Activated naive CD8-positive, alpha-beta T cell treated with anti-CD3 and anti-CD28 coated beads for 36 hours (primary cell): ENCODE measurements around the gene PPP1R13B. TPM values are rescaled to one million over a fixed set of nuclear protein-coding genes. Genes with fewer than 3 reads are reported as not detected.
A peak's percentile ranks its signal among the peaks of the same experiment; 100 is the strongest.

Experiments used
- DNase-seq: peaks from one replicate; pipeline ENCODE4 v3.0.0; 2021
- H3K27ac Mint-ChIP-seq: one replicate; pipeline ENCODE4 v1.8.0; 2022; ENCODE audit warnings: mild to moderate bottlenecking, moderate library complexity, mixed read lengths
- H3K27me3 Mint-ChIP-seq: one replicate; pipeline ENCODE4 v1.8.0; 2022; ENCODE audit warnings: mild to moderate bottlenecking, mixed read lengths
- H3K36me3 Mint-ChIP-seq: one replicate; pipeline ENCODE4 v1.8.0; 2021; ENCODE audit warnings: mild to moderate bottlenecking, mixed read lengths
- H3K4me1 Mint-ChIP-seq: one replicate; pipeline ENCODE4 v1.8.0; 2021; ENCODE audit warnings: mixed read lengths
- H3K4me3 Mint-ChIP-seq: one replicate; pipeline ENCODE4 v1.8.0; 2022; ENCODE audit warnings: mild to moderate bottlenecking, moderate library complexity, mixed read lengths
- H3K9me3 Mint-ChIP-seq: one replicate; pipeline ENCODE4 v1.8.0; 2022; ENCODE audit warnings: mixed read lengths
- total RNA-seq, 2 experiments: library from RNA; stranded (reverse); gene quantifications; one replicate each; pipeline ENCODE4 v1.2.3, GENCODE V29; 2021

PPP1R13B gene
- total RNA-seq, 2 experiments from 2014 or later: 8.5 to 9.8 TPM

DNA sequence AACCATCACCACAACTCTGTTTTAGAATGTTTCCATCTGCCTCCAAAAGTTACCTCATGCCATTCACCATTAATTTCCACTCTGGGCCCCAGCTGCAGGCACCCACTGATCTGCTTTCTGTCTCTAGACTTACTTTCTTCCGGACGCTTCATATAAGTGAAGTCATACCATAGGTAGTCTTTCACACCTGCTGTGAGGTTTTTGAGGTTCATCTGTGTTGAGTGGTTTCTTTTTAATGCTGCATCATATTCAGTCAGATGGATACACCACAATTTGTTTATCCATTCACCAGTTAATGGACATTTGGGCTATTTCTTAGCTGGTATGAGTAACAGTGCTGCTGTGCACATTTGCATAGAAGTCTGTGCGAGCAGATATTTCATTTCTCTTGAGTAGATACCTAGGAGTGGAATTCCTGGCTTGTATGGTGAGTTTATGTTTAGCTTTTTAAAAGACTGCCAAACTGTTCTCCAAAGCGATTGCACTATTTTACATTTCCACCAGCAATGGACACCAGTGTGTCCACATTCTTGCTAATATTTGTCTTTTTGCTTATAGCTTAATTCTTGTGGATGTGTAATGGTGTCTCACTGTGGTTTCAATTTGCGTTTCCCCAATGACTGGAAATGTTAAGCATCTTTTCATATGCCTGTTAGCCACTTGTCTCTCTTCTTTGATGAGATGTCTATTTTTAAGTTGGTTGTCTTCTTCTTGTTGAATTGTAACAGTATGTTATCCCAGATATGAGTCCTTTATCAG is 83.5 kb downstream of the PPP1R13B start:
- Mint-ChIP-seq H3K4me3 (no peak overlapping the region), H3K4me1 (peaks cover 9% of the 10 kb centered on the region), H3K9me3 (no peaks in the 10 kb centered on the region), H3K27me3 (no peaks in the 10 kb centered on the region), H3K36me3 (no peaks in the 10 kb centered on the region), H3K27ac (no peak overlapping the region)
- no peak for DNase-seq

DNA sequence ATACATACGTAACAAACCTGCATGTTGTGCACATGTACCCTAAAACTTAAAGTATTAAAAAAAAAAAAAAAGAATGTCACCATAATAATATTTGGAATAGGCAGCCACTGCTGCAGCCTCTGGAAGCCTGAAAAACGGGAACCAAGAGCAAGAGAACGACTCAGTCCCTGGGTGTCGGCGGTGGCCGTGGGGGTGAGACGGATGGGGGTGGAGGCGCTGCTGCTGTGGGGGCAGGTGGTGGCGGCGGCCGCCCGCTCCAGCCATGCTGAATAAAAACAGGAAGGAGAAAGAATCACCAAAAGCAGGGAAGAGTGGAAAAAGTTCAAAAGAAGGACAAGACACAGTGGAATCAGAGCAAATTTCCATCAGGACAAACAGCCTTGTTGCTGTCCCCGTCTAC is 84.8 kb downstream of the PPP1R13B start:
- Mint-ChIP-seq H3K36me3 (no peaks in the 10 kb centered on the region), H3K27ac (no peak overlapping the region), H3K9me3 (no peaks in the 10 kb centered on the region), H3K27me3 (no peaks in the 10 kb centered on the region), H3K4me1 (peaks cover 9% of the 10 kb centered on the region), H3K4me3 (no peak overlapping the region)
- no peak for DNase-seq

DNA sequence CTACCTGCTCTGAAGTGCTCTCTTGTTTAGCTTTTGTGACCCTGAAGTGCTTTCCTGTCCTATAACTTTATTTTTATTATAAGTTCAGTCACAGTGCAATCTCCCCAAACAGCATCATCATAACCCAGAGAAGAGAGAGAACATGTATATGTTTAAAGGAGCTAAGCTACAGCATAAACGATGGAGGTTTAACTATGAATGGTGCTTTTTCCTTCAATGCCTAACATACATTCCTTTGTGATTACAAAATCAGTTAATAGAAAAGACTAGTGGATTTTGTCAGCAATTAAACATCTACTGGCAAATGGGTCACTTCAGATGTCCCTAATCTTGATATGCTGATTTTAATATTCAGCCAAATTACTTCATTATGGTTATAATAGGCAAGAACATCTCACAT is 85.3 kb downstream of the PPP1R13B start:
- no peaks in the 10 kb centered on the region for H3K27me3 Mint-ChIP-seq
- H3K4me3 Mint-ChIP-seq: no peak overlapping the region
- no peaks in the 10 kb centered on the region for H3K36me3 Mint-ChIP-seq
- DNase-seq: no peak
- H3K9me3 Mint-ChIP-seq: no peaks in the 10 kb centered on the region
- peaks cover 9% of the 10 kb centered on the region for H3K4me1 Mint-ChIP-seq
- no peak overlapping the region for H3K27ac Mint-ChIP-seq

DNA sequence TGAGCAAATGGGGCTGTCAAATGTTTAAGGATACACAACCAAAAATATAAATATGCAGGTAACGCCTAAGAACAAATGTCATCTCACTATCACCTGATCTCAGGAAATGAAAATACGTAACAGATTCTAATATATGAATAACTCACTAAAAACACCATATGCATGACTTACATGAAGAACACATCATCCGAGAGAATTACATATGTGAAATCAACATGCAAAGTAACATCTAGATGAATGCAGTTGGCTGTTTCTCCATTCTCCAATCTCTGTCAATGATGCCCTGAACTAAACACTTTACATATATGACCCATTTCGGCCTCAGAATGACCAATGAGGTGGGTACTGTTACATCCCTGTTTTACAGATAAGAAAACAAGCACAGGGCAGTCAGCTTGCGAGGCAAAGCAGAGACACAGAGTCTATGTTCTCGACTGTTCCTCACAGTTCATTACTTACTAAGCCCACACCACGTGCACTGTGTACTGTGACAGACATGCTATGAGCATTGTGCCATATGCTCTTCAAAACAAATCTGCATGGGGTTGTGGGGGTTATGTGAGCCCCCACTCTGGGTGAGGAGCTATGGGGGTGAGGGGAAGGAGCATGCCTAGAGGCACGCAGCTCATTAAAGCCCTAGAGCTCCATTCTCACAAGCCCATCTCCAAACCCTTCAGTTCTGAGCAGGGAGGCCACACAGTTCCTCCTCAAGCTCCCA is 89.2 kb downstream of the PPP1R13B start:
- no peak overlapping the region for H3K4me3 Mint-ChIP-seq
- no peak overlapping the region for H3K27ac Mint-ChIP-seq
- no peak for DNase-seq

DNA sequence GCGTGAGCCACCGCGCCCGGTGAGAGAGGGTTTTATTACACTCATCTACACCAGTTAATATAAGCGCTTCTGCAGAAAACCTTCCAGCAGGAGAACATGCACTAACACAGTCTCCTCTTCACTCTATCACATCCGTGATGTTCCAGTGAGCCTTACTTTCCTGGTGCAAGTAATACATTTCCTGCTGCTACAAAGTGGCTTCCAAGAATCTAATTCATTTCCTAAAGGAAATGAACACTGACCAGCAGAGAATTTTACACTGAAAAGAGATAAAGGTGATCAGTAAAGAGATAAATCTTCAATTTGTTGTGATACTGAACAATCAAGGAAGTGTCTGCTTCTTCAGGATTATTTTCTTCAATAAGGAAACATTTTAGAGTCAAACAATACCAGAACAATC is 92.3 kb downstream of the PPP1R13B start:
- Mint-ChIP-seq H3K36me3 (no peaks in the 10 kb centered on the region), H3K27me3 (no peaks in the 10 kb centered on the region), H3K27ac (no peak overlapping the region), H3K9me3 (no peaks in the 10 kb centered on the region), H3K4me1 (no peaks in the 10 kb centered on the region), H3K4me3 (no peak overlapping the region)
- DNase-seq: no peak

More for the DNA sequence above, 89.2 kb downstream of the PPP1R13B start:
- no peaks in the 10 kb centered on the region for H3K9me3 Mint-ChIP-seq
- H3K4me1 Mint-ChIP-seq: no peaks in the 10 kb centered on the region
- H3K27me3 Mint-ChIP-seq: no peaks in the 10 kb centered on the region
- no peaks in the 10 kb centered on the region for H3K36me3 Mint-ChIP-seq

DNA sequence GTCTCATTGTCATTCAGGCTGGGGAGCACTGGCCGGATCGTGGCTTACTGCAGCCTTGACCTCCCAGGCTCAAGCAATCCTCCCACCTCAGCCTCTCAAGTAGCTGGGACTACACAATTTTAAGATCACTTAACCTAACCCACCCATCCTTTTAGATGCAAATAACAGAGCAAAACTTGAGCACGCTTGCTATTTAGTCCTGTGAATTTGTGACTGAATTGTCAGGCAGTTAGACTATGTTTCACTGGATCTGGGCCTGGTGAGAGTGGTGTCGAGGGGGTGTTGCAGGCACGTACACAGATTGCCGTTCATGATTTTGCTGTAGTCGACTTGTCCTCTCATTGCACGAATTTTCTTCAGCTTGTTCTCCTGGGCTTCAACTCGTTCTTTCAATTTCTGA is 93.6 kb downstream of the PPP1R13B start:
- no peaks in the 10 kb centered on the region for H3K27me3 Mint-ChIP-seq
- no peak overlapping the region for H3K27ac Mint-ChIP-seq
- peaks cover 4% of the 10 kb centered on the region for H3K36me3 Mint-ChIP-seq
- H3K4me3 Mint-ChIP-seq: no peak overlapping the region
- no peaks in the 10 kb centered on the region for H3K9me3 Mint-ChIP-seq
- H3K4me1 Mint-ChIP-seq: peaks cover 4% of the 10 kb centered on the region
- DNase-seq: no peak

DNA sequence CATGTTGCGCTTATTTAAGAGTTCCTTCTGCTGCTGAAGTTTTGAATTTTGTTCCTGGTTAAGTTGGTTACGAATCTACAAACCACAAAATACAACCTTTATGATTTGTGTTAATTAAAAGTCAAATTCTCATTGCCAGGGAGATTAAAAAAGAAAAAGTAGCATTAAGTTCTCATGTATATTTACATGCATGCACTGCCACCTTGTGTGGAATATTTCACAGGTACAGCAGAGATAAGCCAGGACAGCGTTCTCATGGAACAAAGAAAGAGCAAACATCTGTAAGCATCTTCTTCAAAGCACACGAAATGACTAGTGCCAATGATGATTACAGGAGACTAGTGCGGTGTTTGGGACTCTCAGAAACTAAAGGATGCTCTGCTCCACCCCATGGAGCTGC is 97.5 kb downstream of the PPP1R13B start:
- H3K27ac Mint-ChIP-seq: no peak overlapping the region
- no peak for DNase-seq
- no peaks in the 10 kb centered on the region for H3K9me3 Mint-ChIP-seq
- H3K27me3 Mint-ChIP-seq: no peaks in the 10 kb centered on the region
- H3K4me1 Mint-ChIP-seq: peaks cover 14% of the 10 kb centered on the region
- no peak overlapping the region for H3K4me3 Mint-ChIP-seq
- H3K36me3 Mint-ChIP-seq: peaks cover 5% of the 10 kb centered on the region

DNA sequence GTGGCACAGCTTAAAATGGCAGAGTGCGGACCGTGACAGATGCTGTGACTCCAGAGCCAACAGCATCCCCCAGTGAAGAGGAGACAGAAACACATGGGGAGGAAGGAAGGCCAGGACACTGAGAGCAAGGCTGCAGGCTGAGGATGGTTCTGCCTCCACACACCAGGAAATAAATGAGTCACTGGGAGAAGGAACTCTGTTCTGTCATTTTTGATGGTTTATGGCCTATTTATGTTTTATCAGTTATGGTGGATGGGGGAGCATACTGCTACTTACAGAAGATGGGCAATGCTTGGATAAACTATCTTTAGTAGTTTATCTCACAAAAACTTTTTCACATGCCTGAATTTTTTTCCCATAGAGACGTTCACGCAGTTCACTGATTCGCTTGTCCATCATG is 97.9 kb downstream of the PPP1R13B start:
- H3K9me3 Mint-ChIP-seq: no peaks in the 10 kb centered on the region
- peak overlapping the region; percentile 65 for H3K27ac Mint-ChIP-seq
- peaks cover 14% of the 10 kb centered on the region for H3K4me1 Mint-ChIP-seq
- peak overlapping the region; percentile 1 for H3K4me3 Mint-ChIP-seq
- no peak for DNase-seq
- H3K36me3 Mint-ChIP-seq: peaks cover 5% of the 10 kb centered on the region
- H3K27me3 Mint-ChIP-seq: no peaks in the 10 kb centered on the region

DNA sequence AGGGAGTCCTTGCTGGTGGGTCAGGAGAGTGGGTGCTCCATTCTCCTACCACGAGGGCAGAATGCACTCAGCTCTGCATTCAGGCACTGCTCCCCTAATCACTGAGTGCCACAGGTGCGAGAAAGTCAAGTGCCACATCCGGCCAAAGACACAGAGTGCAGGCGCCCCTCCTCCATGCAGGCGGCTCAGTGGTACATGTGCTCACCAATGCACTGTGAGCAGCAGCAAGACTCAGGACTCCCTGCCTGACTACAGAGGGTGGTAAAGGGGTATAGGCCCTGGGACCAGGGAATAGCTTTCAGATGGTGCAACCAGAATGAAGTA is 98.9 kb downstream of the PPP1R13B start:
- peak overlapping the region; percentile 56 for H3K4me3 Mint-ChIP-seq
- no peaks in the 10 kb centered on the region for H3K27me3 Mint-ChIP-seq
- DNase-seq: peak; percentile 68
- peaks cover 14% of the 10 kb centered on the region for H3K4me1 Mint-ChIP-seq
- H3K27ac Mint-ChIP-seq: peak overlapping the region; percentile 78
- H3K36me3 Mint-ChIP-seq: peaks cover 5% of the 10 kb centered on the region
- H3K9me3 Mint-ChIP-seq: no peaks in the 10 kb centered on the region

DNA sequence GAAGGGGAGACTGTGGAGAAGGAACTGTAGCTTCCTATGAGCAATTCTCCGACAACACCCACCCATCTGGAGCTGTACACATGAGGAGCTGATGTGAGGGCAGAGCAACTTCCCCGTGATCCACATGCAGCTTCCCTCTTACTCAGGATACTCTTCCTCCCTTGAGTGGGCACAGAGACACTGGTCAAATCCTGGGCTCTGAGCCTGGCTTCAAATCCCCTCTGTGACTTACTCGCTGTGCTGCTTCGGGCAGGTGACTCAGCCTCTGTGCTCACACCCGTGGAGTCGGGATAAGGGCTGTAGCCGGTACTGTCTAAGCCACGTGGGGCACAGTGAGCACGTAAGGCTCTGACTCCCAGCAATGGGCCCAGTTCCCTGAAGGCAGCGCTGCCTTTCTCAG is 100.7 kb downstream of the PPP1R13B start:
- H3K27ac Mint-ChIP-seq: no peak overlapping the region
- H3K36me3 Mint-ChIP-seq: peaks cover 5% of the 10 kb centered on the region
- no peak for DNase-seq
- no peaks in the 10 kb centered on the region for H3K9me3 Mint-ChIP-seq
- no peak overlapping the region for H3K4me3 Mint-ChIP-seq
- no peaks in the 10 kb centered on the region for H3K27me3 Mint-ChIP-seq
- H3K4me1 Mint-ChIP-seq: peaks cover 14% of the 10 kb centered on the region

DNA sequence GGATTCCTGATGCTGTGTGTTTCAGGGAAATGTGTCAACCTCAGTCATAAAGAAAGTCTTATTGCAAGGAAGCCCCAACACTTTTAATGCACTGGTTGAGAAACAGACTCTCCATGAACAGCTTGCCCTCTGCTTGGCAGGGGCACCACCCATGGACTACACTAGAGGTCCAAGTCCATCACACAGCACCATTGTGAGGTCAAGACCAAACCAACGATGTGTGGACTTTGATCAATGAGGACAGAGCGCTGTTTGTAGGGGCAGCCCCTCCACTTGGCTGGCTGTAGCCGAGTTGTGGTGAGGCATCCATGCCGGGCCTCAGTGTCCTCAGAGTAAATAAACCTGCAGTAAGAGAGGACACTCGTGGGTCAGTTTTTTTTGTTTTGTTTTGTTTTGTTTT is 102.0 kb downstream of the PPP1R13B start:
- Mint-ChIP-seq H3K9me3 (no peaks in the 10 kb centered on the region), H3K4me1 (peaks cover 14% of the 10 kb centered on the region), H3K27me3 (no peaks in the 10 kb centered on the region), H3K4me3 (no peak overlapping the region), H3K27ac (no peak overlapping the region), H3K36me3 (peaks cover 5% of the 10 kb centered on the region)
- no peak for DNase-seq

DNA sequence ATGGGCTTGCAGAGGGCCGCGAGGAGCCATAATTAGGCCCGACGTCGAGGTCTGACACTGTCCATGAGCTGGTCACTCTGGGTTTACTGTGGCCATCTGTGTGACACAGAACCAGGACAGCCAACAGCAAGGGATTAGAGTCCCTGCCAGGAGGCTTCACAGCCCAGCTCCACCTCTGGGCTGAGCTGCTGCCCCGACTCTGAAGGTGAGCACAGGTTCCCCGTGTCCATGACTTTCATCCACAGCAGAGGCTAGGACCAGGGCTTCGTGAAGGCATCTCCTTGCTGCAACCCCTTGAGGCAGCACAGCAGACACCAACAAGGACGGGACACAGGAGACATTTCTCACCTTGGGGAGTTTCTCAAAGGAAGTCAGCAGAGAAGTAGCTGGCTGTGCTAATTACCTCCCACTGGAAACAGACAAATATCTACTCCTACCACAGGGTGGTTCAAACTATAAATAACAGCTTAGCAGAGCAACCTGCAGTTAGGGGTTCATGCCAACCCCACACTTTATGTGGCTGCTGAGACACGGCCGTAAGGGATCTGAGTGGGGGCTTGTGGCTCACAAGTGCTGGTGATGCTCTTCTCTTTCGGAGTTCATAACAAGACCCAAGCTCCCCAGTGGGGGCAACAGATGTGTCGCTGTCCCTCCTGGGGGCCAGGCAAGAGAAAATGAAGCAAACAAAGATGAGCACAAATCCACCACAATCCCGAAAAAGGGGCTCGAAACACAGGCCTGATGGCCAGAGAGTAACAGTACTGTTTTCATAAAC is 102.6 kb downstream of the PPP1R13B start:
- H3K27ac Mint-ChIP-seq: no peak overlapping the region
- no peak for DNase-seq
- H3K9me3 Mint-ChIP-seq: no peaks in the 10 kb centered on the region
- H3K4me1 Mint-ChIP-seq: peaks cover 14% of the 10 kb centered on the region
- no peaks in the 10 kb centered on the region for H3K27me3 Mint-ChIP-seq
- peaks cover 5% of the 10 kb centered on the region for H3K36me3 Mint-ChIP-seq
- no peak overlapping the region for H3K4me3 Mint-ChIP-seq

DNA sequence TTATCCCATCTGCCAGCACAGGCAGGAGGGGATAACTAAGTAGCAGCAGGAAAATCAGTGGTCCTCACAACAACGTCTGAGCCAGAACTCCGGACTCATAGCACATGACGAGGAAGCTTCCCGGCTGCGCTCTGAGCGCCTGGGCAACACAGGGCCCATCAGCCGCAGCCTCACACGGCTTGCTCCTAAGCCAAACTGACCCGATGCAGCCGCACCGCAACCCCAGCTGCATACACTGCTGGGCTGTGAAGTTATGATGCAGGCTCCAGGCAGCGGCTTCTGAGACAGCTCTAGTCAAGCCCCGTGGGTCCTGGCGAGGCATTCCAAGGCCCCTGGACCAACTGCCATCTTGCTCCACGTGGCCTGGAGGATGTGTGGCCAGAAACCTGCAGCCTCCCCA is 103.7 kb downstream of the PPP1R13B start:
- H3K27me3 Mint-ChIP-seq: no peaks in the 10 kb centered on the region
- H3K36me3 Mint-ChIP-seq: peaks cover 2% of the 10 kb centered on the region
- no peaks in the 10 kb centered on the region for H3K9me3 Mint-ChIP-seq
- peaks cover 9% of the 10 kb centered on the region for H3K4me1 Mint-ChIP-seq
- H3K4me3 Mint-ChIP-seq: no peak overlapping the region
- no peak overlapping the region for H3K27ac Mint-ChIP-seq
- DNase-seq: no peak

DNA sequence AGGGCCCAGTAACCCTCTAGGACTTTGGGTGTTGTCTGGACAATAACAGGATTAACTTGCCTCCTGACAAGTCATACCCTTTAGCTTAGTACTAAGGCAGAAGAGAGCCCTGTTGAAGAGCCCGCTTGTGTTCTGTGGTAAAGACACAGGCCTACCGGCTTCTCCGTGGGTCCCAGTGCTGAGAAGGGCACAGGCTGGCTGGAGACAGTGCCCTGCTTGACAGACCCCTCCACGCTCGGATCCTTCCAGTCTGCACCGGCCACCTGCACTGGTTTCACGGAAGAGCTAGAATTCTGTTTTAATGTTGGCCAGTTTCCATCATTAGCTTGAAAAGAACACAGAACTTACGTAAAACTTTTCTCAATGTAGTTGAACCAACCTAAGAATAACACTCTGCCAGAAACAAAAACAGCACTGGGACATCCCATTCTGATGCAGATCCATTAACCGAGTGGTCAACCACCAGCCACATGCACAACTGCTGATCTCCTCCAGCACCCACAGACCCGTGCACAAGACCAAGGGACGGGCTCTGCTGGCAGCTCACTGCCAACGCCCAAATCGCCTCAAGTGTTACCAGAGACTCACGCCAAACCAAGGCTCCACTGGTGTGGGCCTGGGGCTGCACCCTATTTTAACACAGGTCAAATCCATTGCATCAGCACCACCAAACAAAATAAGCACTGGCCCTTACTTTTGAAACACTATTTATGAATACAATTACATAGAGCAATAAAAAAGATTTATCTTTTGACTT is 104.7 kb downstream of the PPP1R13B start:
- Mint-ChIP-seq H3K4me1 (no peaks in the 10 kb centered on the region), H3K27me3 (no peaks in the 10 kb centered on the region), H3K27ac (no peak overlapping the region), H3K9me3 (no peaks in the 10 kb centered on the region), H3K4me3 (no peak overlapping the region), H3K36me3 (no peaks in the 10 kb centered on the region)
- no peak for DNase-seq

DNA sequence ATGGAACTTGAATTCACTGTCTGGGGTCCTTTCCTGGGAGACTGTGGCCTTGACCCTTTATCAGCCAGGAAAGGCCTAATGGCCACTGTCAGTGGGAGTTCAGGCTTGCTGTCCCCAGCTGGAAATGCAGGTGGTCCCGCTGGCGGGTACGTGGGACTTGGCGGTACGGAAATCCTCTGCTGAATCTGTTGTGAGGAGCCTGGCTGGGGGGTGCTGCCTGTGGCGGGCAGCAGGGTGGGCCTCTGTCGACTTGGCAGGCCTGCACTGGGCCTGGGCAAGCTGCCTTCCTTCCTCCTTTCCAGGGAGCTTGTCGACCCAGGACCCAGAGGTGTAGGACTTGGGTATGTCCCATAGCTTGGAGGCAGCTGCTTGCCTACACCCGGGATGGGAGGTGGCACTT is 105.5 kb downstream of the PPP1R13B start:
- H3K27ac Mint-ChIP-seq: no peak overlapping the region
- H3K4me3 Mint-ChIP-seq: no peak overlapping the region
- no peaks in the 10 kb centered on the region for H3K27me3 Mint-ChIP-seq
- no peaks in the 10 kb centered on the region for H3K4me1 Mint-ChIP-seq
- no peaks in the 10 kb centered on the region for H3K9me3 Mint-ChIP-seq
- no peaks in the 10 kb centered on the region for H3K36me3 Mint-ChIP-seq
- no peak for DNase-seq
